Progenitor cell of endocrine pancreas (in vitro differentiated cells): ENCODE measurements around the gene SP1. TPM values are rescaled to one million over a fixed set of nuclear protein-coding genes. Genes with fewer than 3 reads are reported as not detected.

Source experiments
- DNase-seq: peaks from one replicate; pipeline ENCODE4 v3.0.0; 2021; ENCODE audit warnings: low spot score; ENCODE audit not compliant: unreplicated experiment
- H3K27ac Mint-ChIP-seq: 2 replicates; pipeline ENCODE4 v1.8.0; 2021; ENCODE audit warnings: mild to moderate bottlenecking, moderate library complexity, mixed read lengths
- H3K27me3 Mint-ChIP-seq: 2 replicates; pipeline ENCODE4 v1.8.0; 2021; ENCODE audit warnings: mixed read lengths
- H3K36me3 Mint-ChIP-seq: 2 replicates; pipeline ENCODE4 v1.8.0; 2022; ENCODE audit warnings: mixed read lengths; ENCODE audit not compliant: insufficient read depth
- H3K4me1 Mint-ChIP-seq: 2 replicates; pipeline ENCODE4 v1.8.0; 2021; ENCODE audit warnings: low read depth, mixed read lengths
- H3K4me3 Mint-ChIP-seq: 2 replicates; pipeline ENCODE4 v1.8.0; 2021; ENCODE audit warnings: low read depth, mild to moderate bottlenecking, moderate library complexity, mixed read lengths
- H3K9me3 Mint-ChIP-seq: 2 replicates; pipeline ENCODE4 v1.8.0; 2021; ENCODE audit warnings: low read depth, mixed read lengths
- total RNA-seq: library from RNA; stranded (reverse); gene quantifications from 2 replicates; pipeline ENCODE4 v1.2.1, GENCODE V29; 2021
- TF ChIP-seq, protein P1 (sequence below): fragments of 200-600 bp; sonication (generic); IDR thresholded peaks from one replicate; pipeline ENCODE4 v1.5.0; 2021; ENCODE audit warnings: antibody characterized with exemption, mild to moderate bottlenecking; ENCODE audit not compliant: unreplicated experiment

Gene SP1
- total RNA-seq, 1 donor from 2014 or later, result 90.5 TPM

DNA sequence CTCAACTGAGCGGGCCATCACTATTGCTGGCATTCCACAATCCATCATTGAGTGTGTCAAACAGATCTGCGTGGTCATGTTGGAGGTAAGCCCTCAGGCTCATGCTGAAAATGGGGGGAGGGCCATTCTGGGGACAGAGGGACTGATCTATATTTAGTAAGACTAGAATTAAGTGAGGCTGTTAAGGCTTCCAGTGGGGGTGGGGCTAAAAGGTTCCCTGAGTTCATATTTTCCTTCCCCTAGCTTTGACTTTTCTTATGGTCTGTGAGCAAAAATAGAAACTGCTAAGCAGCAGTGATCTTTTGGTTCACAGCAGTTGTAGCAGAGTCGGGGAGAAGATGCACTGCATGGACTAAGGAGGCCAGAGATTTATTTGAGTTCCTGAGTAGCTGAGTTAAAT, 81.1 kb downstream of the SP1 start:
- H3K4me1 Mint-ChIP-seq, result peaks cover 9% of the 10 kb centered on the region
- TF ChIP-seq, protein P1, sequence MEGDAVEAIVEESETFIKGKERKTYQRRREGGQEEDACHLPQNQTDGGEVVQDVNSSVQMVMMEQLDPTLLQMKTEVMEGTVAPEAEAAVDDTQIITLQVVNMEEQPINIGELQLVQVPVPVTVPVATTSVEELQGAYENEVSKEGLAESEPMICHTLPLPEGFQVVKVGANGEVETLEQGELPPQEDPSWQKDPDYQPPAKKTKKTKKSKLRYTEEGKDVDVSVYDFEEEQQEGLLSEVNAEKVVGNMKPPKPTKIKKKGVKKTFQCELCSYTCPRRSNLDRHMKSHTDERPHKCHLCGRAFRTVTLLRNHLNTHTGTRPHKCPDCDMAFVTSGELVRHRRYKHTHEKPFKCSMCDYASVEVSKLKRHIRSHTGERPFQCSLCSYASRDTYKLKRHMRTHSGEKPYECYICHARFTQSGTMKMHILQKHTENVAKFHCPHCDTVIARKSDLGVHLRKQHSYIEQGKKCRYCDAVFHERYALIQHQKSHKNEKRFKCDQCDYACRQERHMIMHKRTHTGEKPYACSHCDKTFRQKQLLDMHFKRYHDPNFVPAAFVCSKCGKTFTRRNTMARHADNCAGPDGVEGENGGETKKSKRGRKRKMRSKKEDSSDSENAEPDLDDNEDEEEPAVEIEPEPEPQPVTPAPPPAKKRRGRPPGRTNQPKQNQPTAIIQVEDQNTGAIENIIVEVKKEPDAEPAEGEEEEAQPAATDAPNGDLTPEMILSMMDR, result no peak
- peaks cover 43% of the 10 kb centered on the region for H3K36me3 Mint-ChIP-seq
- DNase-seq, result no peak
- H3K27me3 Mint-ChIP-seq, result no peaks in the 10 kb centered on the region
- no peak overlapping the region for H3K27ac Mint-ChIP-seq
- H3K9me3 Mint-ChIP-seq, result no peaks in the 10 kb centered on the region
- H3K4me3 Mint-ChIP-seq, result no peak overlapping the region

DNA sequence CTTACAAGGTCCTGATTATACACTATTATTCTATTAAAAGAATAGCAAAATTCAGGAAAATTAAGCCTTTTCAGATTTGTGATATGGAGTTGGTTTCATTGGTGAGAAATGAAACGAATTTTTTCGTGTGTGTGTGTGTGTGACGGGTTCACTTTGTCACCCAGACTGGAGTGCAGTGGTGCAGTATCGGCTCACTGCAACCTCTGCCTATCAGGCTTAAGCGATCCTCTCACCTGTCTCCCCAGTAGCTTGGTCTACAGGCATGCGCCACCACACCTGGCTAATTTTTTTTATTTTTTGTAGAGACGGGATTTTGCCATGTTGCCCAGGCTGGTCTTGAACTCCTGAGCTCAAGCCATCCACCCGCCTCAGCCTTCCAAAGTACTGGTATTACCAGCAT, 81.6 kb downstream of the SP1 start:
- Mint-ChIP-seq H3K27ac (no peak overlapping the region), H3K27me3 (no peaks in the 10 kb centered on the region), H3K9me3 (no peaks in the 10 kb centered on the region), H3K4me1 (peaks cover 8% of the 10 kb centered on the region), H3K36me3 (peaks cover 43% of the 10 kb centered on the region), H3K4me3 (no peak overlapping the region)
- DNase-seq, result no peak
- TF ChIP-seq, protein P1, result no peak

DNA sequence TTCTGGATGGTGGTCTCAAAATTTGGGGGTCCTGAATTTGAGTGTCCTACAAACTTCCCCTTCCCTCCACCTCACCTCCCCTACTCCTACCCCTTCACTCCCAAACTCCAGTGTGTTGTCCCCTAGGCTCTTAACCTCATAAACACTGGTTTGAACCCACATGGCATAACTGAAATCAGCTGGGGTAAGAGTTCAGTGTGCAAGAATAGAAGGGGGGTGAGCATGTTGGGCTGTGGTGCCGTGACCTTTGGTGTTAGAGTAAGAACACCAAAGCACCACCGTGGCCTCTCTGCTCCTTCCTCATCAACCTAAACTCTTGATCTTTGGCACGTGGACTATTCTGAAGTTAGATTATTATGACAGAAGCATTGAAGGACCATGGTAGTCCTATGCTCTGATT, 83.0 kb downstream of the SP1 start:
- H3K27ac Mint-ChIP-seq, result peak overlapping the region; percentile 84
- DNase-seq, result no peak
- H3K27me3 Mint-ChIP-seq, result no peaks in the 10 kb centered on the region
- no peaks in the 10 kb centered on the region for H3K9me3 Mint-ChIP-seq
- H3K4me3 Mint-ChIP-seq, result no peak overlapping the region
- peaks cover 4% of the 10 kb centered on the region for H3K4me1 Mint-ChIP-seq
- TF ChIP-seq, protein P1, result no peak
- peaks cover 48% of the 10 kb centered on the region for H3K36me3 Mint-ChIP-seq

DNA sequence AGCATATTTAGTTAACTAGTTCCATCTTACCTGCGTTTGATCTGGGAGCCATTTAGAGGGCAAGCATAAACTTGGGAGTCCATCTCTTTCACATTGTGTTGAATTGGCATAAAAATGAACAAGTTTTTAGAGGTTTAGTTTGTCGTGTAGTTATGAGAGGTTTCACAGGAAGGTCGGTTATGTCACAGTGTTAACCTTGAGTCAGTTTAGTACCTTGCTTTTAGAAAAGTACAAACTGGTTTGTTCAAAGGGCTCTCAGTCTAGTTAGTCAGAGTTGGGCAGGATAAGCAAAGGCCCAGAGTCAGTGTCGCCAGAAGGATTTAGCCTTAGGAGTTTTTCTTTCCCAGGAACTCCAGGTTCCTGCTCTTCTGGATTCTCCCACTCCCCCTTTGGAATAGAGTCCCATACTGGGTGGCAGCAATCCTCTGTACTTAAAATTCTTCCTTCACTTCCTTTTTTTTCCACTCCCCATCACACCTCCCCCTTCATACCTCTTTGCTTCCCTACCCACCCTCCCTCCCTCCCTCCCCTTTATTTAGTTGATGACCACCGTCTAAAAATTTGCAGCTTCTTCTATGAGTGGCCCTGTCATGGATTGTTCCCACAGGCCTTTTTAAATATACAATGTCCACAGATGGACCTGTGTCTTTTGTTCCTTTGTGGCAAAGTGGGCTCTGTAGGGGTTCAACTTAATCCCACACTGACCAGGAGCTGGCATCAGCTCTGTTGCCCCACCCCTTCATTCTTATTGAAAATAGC, 84.0 kb downstream of the SP1 start:
- H3K36me3 Mint-ChIP-seq, result peaks cover 52% of the 10 kb centered on the region
- peaks cover 4% of the 10 kb centered on the region for H3K4me1 Mint-ChIP-seq
- H3K9me3 Mint-ChIP-seq, result no peaks in the 10 kb centered on the region

DNA sequence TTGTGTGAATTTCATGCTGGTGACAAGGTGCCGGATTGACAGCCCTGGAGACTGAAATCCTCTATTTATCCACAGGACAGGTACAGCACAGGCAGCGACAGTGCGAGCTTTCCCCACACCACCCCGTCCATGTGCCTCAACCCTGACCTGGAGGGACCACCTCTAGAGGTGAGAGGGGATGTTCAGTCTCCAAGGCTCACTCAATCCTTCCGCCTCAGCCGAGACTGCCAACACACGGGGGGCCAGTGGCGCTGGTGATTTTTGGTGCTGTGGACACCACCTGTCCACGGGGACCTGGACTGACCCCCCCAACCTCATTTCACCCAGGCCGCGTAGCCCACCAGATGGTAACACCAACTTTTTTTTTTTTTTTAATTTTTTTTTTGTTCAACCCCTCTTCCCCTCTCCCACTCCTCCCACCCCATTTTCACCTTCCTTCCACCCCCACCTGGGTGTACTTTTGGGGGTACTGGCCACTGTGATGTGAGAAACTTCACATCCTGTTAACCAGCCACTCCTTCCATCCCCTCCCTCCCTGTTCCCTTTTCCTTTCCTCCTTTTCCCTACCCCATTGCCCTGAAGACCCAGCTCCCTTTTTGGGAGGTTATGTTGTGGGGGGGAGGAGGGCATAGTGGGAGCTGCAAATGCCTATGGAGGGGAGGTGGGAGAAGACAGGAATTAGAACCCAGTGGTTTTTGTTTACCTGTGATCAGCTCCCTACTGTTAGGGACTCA, 84.9 kb downstream of the SP1 start:
- Mint-ChIP-seq H3K4me1 (peaks cover 2% of the 10 kb centered on the region), H3K9me3 (no peaks in the 10 kb centered on the region), H3K36me3 (peaks cover 47% of the 10 kb centered on the region), H3K4me3 (no peak overlapping the region), H3K27me3 (no peaks in the 10 kb centered on the region), H3K27ac (peak overlapping the region; percentile 84)
- TF ChIP-seq, protein P1, result no peak
- DNase-seq, result no peak

More for the DNA sequence above, 84.0 kb downstream of the SP1 start:
- TF ChIP-seq, protein P1, result no peak
- no peak for DNase-seq
- Mint-ChIP-seq H3K27ac (no peak overlapping the region), H3K27me3 (no peaks in the 10 kb centered on the region), H3K4me3 (no peak overlapping the region)
